ENCODE measurements around the gene MSMP. TPM values are rescaled to one million over a fixed set of nuclear protein-coding genes. Genes with fewer than 3 reads are reported as not detected.

MSMP gene
- total RNA-seq, 2 donors from 2014 or later = 2.1 TPM; not detected in 1

DNA sequence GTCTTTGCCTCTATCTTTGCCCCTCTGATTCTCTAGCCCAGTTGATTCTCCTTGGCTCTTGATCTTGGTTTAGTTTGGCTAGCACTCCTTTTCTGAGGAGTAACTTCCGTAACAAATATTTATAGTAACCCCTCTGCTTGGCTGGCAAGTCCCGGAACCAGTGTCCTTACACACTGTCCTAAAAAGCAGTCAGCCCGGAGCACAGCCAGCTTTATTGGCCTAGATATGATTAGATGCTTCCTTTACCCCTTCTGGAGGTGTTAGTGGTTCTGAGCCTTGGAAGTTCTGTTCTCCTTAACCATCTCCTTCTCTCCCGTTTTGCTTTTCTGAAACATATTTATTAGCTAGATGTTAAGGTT is 17.0 kb upstream of the MSMP start:
- Histone ChIP-seq H3K27me3 (no peaks in the 10 kb centered on the region), H3K27ac (peak overlapping the region; percentile 77), H3K4me3 (no peak overlapping the region), H3K9me3 (no peaks in the 10 kb centered on the region), H3K36me3 (no peaks in the 10 kb centered on the region), H3K4me1 (peaks cover 14% of the 10 kb centered on the region), H3K9ac (ENCODE audit: low read depth in 2 of 2, low read length in 2 of 2) (peak overlapping the region in 1 of 2 donors; percentile 57)
- intact Hi-C loops (cut with DNase I) = no loop called here
- TF ChIP-seq, protein P1, sequence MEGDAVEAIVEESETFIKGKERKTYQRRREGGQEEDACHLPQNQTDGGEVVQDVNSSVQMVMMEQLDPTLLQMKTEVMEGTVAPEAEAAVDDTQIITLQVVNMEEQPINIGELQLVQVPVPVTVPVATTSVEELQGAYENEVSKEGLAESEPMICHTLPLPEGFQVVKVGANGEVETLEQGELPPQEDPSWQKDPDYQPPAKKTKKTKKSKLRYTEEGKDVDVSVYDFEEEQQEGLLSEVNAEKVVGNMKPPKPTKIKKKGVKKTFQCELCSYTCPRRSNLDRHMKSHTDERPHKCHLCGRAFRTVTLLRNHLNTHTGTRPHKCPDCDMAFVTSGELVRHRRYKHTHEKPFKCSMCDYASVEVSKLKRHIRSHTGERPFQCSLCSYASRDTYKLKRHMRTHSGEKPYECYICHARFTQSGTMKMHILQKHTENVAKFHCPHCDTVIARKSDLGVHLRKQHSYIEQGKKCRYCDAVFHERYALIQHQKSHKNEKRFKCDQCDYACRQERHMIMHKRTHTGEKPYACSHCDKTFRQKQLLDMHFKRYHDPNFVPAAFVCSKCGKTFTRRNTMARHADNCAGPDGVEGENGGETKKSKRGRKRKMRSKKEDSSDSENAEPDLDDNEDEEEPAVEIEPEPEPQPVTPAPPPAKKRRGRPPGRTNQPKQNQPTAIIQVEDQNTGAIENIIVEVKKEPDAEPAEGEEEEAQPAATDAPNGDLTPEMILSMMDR (IDR thresholded peaks at IDR 0.05) = no peak
- DNase-seq = peak; percentile 52

DNA sequence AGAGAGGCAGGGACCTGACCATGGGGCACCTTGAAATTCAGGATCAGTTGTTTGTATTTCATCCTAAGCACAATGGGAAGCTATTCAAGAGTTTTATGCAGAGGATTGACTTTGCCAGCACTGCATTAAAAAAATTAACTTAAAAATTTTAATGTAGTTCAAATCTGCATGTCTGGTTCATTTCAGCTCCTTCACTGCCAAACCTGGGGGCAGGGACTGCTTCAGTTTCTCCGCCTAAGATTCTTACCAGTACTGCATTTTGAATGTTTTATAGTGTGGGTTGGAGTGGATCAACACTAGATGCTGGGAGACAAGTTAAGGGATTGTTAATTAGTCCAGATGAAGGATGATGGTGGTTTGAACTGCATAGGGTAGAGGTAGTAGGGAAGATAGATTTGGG is 15.7 kb upstream of the MSMP start:
- Histone ChIP-seq H3K4me3 (no peak overlapping the region), H3K27me3 (no peaks in the 10 kb centered on the region), H3K9me3 (no peaks in the 10 kb centered on the region), H3K4me1 (peaks cover 14% of the 10 kb centered on the region), H3K27ac (no peak overlapping the region), H3K36me3 (no peaks in the 10 kb centered on the region), H3K9ac (ENCODE audit: low read depth in 2 of 2, low read length in 2 of 2) (no peak overlapping the region)
- intact Hi-C loops (cut with DNase I) = no loop called here
- TF ChIP-seq, protein P1 (IDR thresholded peaks at IDR 0.05) = no peak
- DNase-seq = no peak

DNA sequence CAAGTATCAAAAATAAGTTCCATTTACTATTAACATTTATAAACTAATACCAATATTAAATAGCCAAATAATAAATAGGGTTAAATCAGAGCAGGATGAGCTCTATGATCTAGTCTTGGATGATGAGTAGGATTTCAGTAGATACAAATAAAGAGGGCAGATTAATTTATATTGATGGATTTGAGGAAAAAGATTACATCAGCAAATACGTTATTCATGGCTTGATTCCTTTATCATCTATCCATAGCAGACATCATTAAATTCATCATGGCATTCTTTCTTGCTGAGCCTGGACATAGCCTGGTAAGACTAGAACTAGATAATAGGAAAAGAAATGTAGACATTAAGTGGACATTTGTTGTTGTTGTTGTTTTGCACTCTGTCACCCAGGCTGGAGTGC is 13.4 kb upstream of the MSMP start:
- Histone ChIP-seq H3K9me3 (no peaks in the 10 kb centered on the region), H3K4me1 (peaks cover 14% of the 10 kb centered on the region), H3K4me3 (no peak overlapping the region), H3K27me3 (no peaks in the 10 kb centered on the region), H3K36me3 (no peaks in the 10 kb centered on the region), H3K9ac (ENCODE audit: low read depth in 2 of 2, low read length in 2 of 2) (no peak overlapping the region), H3K27ac (no peak overlapping the region)
- no peak for DNase-seq
- intact Hi-C loops (cut with DNase I) = no loop called here
- TF ChIP-seq, protein P1 (IDR thresholded peaks at IDR 0.05) = no peak

DNA sequence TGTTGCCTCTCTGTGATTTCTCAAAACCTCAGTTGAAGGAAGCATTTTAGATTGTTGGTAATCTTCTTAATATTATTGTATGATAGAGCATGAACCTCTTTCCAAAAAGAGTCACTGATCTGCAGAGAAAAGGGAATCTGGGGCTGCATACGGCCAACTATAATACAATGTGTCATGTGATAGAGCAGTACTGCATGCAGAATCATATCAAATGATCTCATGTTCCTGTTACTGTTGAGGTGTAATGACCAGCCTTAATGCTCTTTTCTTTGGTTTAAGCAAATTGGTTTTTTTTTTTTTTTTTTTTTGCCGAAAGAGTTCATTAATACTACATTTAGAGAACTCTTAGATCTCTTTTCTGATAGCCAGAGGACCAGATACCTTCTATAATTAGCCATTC is 12.9 kb upstream of the MSMP start:
- Histone ChIP-seq H3K36me3 (no peaks in the 10 kb centered on the region), H3K4me3 (no peak overlapping the region), H3K4me1 (peaks cover 14% of the 10 kb centered on the region), H3K27me3 (no peaks in the 10 kb centered on the region), H3K27ac (no peak overlapping the region), H3K9me3 (no peaks in the 10 kb centered on the region), H3K9ac (ENCODE audit: low read depth in 2 of 2, low read length in 2 of 2) (no peak overlapping the region)
- DNase-seq = no peak
- TF ChIP-seq, protein P1 (IDR thresholded peaks at IDR 0.05) = no peak
- intact Hi-C loops (cut with DNase I) = no loop called here

DNA sequence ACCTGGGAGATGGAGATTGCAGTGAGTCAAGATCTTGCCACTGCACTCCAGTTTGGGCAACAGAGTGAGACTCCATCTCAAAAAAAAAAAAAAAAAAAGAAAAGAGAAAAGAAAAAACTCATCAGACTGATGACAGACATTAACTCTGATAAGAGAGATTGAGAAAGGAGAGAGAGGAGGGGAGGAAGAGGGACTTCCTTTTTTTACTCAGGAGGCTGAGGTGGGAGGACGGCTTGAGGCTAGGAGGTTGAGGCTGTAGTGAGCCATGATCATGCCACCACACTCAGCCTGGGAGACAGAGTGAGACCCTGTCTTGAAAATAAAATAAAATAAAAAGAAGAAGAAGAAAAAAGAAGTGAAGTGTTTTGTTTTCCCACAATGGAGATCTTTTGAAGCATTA is 9.7 kb upstream of the MSMP start:
- intact Hi-C loops (cut with DNase I) = no loop called here

More for the DNA sequence above, 9.7 kb upstream of the MSMP start:
- no peak overlapping the region for H3K4me3 ChIP-seq
- H3K9ac ChIP-seq (ENCODE audit: low read depth in 2 of 2, low read length in 2 of 2) = no peak overlapping the region
- no peaks in the 10 kb centered on the region for H3K9me3 ChIP-seq
- no peaks in the 10 kb centered on the region for H3K27me3 ChIP-seq
- H3K36me3 ChIP-seq = no peaks in the 10 kb centered on the region
- no peaks in the 10 kb centered on the region for H3K4me1 ChIP-seq
- TF ChIP-seq, protein P1 (IDR thresholded peaks at IDR 0.05) = no peak
- DNase-seq = no peak
- no peak overlapping the region for H3K27ac ChIP-seq
